Endodermal cell (in vitro differentiated cells): ENCODE data around the gene PYCR2. TPM values are rescaled to one million over a fixed set of nuclear protein-coding genes. Genes with fewer than 3 reads are reported as not detected.

ENCODE experiments used
- DNase-seq: peaks from one replicate; pipeline ENCODE4 v3.0.0-alpha.2; 2017
- H3K27ac ChIP-seq: 2 replicates; pipeline ENCODE4 v1.5.1; 2013; ENCODE audit warnings: mild to moderate bottlenecking, low read depth, low read length, moderate library complexity
- H3K27me3 ChIP-seq: 2 replicates; pipeline ENCODE4 v1.6.1; 2013; ENCODE audit warnings: mild to moderate bottlenecking, low read length, moderate library complexity; ENCODE audit not compliant: insufficient read depth, control insufficient read depth, poor library complexity, severe bottlenecking
- H3K36me3 ChIP-seq: 2 replicates; pipeline ENCODE4 v1.7.0; 2013; ENCODE audit warnings: mild to moderate bottlenecking, low read length, moderate library complexity; ENCODE audit not compliant: control insufficient read depth, insufficient read depth
- H3K4me1 ChIP-seq: one replicate; pipeline ENCODE4 v1.7.0; 2013; ENCODE audit warnings: low read length; ENCODE audit not compliant: control insufficient read depth, insufficient read depth
- H3K4me3 ChIP-seq: 2 replicates; pipeline ENCODE4 v1.5.1; 2013; ENCODE audit warnings: mild to moderate bottlenecking, low read length, moderate library complexity
- H3K9ac ChIP-seq: 2 replicates; pipeline ENCODE4 v1.6.1; 2013; ENCODE audit warnings: mild to moderate bottlenecking, low read length, moderate library complexity; ENCODE audit not compliant: poor library complexity, severe bottlenecking; ENCODE audit errors: extremely low read depth
- H3K9me3 ChIP-seq: 2 replicates; pipeline ENCODE4 v1.6.1; 2013; ENCODE audit warnings: mild to moderate bottlenecking, low read length, moderate library complexity; ENCODE audit not compliant: control insufficient read depth
- H3K27ac Mint-ChIP-seq: 2 replicates; pipeline ENCODE4 v1.8.0; 2020; ENCODE audit warnings: mixed read lengths
- H3K27me3 Mint-ChIP-seq: 2 replicates; pipeline ENCODE4 v1.8.0; 2021; ENCODE audit warnings: mild to moderate bottlenecking, mixed read lengths; ENCODE audit not compliant: insufficient read depth
- H3K36me3 Mint-ChIP-seq: 2 replicates; pipeline ENCODE4 v1.8.0; 2020; ENCODE audit warnings: low read depth, mixed read lengths
- H3K4me1 Mint-ChIP-seq: 2 replicates; pipeline ENCODE4 v1.8.0; 2020; ENCODE audit warnings: mixed read lengths
- H3K4me3 Mint-ChIP-seq: 2 replicates; pipeline ENCODE4 v1.8.0; 2020; ENCODE audit warnings: mild to moderate bottlenecking, moderate library complexity, mixed read lengths
- H3K9me3 Mint-ChIP-seq: 2 replicates; pipeline ENCODE4 v1.8.0; 2020; ENCODE audit warnings: mild to moderate bottlenecking, mixed read lengths
- WGBS, 2 experiments: methylation state at CpG; one replicate each; pipeline versions ENCODE4 v1.1.5 to v1.1.7; 2013; ENCODE audit warnings: missing lambda C conversion rate in 2 of 2, mixed read lengths in 1 of 2; ENCODE audit not compliant: insufficient coverage in 1 of 2, insufficient read length in 1 of 2; 5-methylcytosine and 5-hydroxymethylcytosine counted together
- total RNA-seq, 2 donors: library from RNA; stranded (reverse); fragmentation: NEBNext Ultra II Directional in 1 of 2; extraction: Animal tissue kit (Norgen Biotek cat#: 25700) in 1 of 2; gene quantifications; 2 replicates in 1 of 2; 3 replicates in 1 of 2; pipeline ENCODE4 v1.2.1, GENCODE V29; 2021
- TF ChIP-seq, protein P1 (sequence below): fragments of 200-600 bp; sonication (generic); conservative IDR thresholded peaks from 2 replicates; pipeline ENCODE4 v1.5.0; 2021; ENCODE audit warnings: antibody characterized with exemption, mild to moderate bottlenecking

Gene PYCR2
- total RNA-seq, 2 donors from 2014 or later, result 94.5 to 101 TPM

DNA sequence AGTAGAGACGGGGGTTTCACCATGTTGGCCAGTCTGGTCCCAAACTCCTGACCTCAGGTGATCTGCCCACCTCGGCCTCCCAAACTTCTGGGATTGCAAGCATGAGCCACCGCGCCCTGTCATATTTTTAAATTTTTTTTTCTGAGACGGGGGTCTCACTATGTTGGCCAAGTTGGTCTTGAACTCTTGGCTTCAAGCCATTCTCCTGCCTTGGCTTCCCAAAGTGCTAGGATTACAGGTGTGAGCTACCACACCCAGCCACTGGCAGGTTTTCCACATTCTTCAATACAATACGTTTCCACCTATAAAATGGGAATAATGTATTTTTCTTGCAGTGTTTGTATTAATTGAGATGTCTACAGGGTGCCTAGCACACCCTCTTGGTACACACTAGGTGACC, 31.7 kb downstream of the PYCR2 start:
- H3K27me3 Mint-ChIP-seq, result no peaks in the 10 kb centered on the region
- Histone ChIP-seq H3K4me3 (no peak overlapping the region), H3K27me3 (no peaks in the 10 kb centered on the region), H3K27ac (no peak overlapping the region), H3K9me3 (no peaks in the 10 kb centered on the region), H3K9ac (no peak overlapping the region), H3K36me3 (peaks cover 11% of the 10 kb centered on the region), H3K4me1 (peaks cover 8% of the 10 kb centered on the region)
- no peak overlapping the region for H3K27ac Mint-ChIP-seq
- DNase-seq, result no peak
- no peak overlapping the region for H3K4me3 Mint-ChIP-seq
- peaks cover 43% of the 10 kb centered on the region for H3K4me1 Mint-ChIP-seq
- 89 to 95% methylated on average over 5 to 6 of the region's 6 CpGs for WGBS, 2 experiments
- TF ChIP-seq, protein P1, sequence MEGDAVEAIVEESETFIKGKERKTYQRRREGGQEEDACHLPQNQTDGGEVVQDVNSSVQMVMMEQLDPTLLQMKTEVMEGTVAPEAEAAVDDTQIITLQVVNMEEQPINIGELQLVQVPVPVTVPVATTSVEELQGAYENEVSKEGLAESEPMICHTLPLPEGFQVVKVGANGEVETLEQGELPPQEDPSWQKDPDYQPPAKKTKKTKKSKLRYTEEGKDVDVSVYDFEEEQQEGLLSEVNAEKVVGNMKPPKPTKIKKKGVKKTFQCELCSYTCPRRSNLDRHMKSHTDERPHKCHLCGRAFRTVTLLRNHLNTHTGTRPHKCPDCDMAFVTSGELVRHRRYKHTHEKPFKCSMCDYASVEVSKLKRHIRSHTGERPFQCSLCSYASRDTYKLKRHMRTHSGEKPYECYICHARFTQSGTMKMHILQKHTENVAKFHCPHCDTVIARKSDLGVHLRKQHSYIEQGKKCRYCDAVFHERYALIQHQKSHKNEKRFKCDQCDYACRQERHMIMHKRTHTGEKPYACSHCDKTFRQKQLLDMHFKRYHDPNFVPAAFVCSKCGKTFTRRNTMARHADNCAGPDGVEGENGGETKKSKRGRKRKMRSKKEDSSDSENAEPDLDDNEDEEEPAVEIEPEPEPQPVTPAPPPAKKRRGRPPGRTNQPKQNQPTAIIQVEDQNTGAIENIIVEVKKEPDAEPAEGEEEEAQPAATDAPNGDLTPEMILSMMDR, result no peak
- H3K9me3 Mint-ChIP-seq, result no peaks in the 10 kb centered on the region
- peaks cover 8% of the 10 kb centered on the region for H3K36me3 Mint-ChIP-seq

DNA sequence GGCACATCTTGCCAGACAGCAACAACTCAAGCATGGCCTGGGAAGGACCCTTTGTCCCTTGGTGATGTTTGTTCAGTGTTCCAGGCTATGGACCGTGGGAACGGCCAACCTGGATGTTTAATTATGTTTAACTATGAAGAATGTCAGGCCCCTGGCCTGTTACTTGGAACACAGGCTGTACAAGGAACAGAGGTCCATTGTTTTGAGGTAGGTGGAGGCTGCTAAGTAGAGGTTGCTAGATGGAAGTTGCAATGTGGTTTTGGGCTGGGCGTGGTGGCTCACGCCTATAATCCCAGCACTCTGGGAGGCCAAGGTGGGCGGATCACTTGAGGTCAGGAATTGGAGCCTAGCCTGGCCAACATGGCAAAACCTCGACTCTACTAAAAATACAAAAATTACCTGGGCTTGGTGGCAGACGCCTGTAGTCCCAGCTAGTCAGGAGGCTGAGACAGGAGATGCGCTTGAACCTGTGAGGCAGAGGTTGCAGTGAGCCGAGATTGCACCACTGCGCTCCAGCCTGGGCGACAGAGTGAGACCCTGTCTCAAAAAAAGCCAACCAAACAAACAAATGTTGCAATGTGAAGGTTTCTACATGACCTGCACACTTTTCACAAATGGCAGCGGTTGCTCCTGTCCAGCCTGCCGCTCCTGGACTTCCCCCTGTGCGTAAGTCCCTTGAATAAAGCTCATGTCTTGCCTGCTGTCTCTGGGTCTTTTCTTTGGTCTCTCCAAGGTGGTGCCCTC, 32.6 kb downstream of the PYCR2 start:
- peaks cover 17% of the 10 kb centered on the region for H3K36me3 Mint-ChIP-seq
- TF ChIP-seq, protein P1, result no peak
- Histone ChIP-seq H3K27ac (no peak overlapping the region), H3K9me3 (no peaks in the 10 kb centered on the region), H3K27me3 (no peaks in the 10 kb centered on the region), H3K4me3 (no peak overlapping the region), H3K9ac (no peak overlapping the region), H3K36me3 (peaks cover 20% of the 10 kb centered on the region), H3K4me1 (peaks cover 3% of the 10 kb centered on the region)
- H3K4me3 Mint-ChIP-seq, result no peak overlapping the region
- peaks cover 43% of the 10 kb centered on the region for H3K4me1 Mint-ChIP-seq
- H3K27me3 Mint-ChIP-seq, result no peaks in the 10 kb centered on the region
- 93 to 96% methylated on average over 9 to 14 of the region's 14 CpGs for WGBS, 2 experiments
- H3K9me3 Mint-ChIP-seq, result no peaks in the 10 kb centered on the region
- peak overlapping the region; percentile 42 for H3K27ac Mint-ChIP-seq
- no peak for DNase-seq

DNA sequence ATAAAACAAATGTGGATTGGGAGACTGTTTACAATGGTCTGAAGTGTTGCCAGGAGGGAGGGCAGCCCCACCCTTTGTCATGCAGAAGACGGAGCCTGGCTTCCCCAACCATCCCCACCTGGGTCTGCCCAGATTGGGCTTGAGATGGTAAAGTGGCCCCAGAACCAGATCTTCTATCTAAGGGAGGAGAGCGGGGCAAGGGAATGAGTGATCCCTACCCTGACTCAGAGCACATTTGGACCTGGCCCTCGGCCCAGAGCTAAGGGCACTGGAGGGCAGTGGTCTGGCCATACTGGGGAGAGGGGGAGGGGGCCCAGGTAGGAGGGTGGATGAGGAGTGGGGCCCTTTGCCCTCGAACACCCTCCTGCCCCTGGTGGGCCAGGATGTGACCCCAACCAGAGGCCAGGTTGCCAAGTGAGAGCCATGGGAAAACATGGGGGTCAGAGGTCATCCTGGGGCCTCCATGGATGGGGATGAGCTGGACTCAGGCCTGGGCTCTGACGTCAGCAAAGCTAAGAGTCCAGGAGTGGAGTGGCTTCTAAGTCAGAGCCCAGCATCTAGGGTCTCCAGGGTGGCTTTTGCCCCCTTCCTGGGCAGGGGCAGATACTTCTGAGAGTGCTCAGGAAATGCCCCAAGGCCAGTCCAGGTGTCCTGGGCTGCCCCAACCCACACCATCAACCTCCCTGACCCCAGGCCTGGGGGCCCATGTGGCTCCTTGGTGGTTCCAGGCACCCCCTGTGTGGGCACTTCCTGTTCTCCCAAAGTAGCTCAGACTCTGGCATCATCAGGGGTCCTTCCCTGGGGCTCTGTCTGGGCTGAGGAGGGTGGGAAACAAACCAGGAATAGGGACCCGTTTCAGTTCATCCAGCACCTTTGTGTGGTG, 33.5 kb downstream of the PYCR2 start:
- Mint-ChIP-seq H3K27ac (peak overlapping the region; percentile 87), H3K4me1 (peaks cover 43% of the 10 kb centered on the region), H3K4me3 (no peak overlapping the region), H3K27me3 (no peaks in the 10 kb centered on the region), H3K9me3 (no peaks in the 10 kb centered on the region), H3K36me3 (peaks cover 19% of the 10 kb centered on the region)
- Histone ChIP-seq H3K9ac (no peak overlapping the region), H3K4me3 (no peak overlapping the region), H3K4me1 (peaks cover 3% of the 10 kb centered on the region), H3K36me3 (peaks cover 23% of the 10 kb centered on the region), H3K9me3 (no peaks in the 10 kb centered on the region), H3K27ac (no peak overlapping the region), H3K27me3 (no peaks in the 10 kb centered on the region)
- TF ChIP-seq, protein P1, result no peak
- 83 to 88% methylated on average over 3 to 6 of the region's 6 CpGs for WGBS, 2 experiments
- DNase-seq, result peak; percentile 82
